Measurements from ENCODE around the gene BCO1.

DNA sequence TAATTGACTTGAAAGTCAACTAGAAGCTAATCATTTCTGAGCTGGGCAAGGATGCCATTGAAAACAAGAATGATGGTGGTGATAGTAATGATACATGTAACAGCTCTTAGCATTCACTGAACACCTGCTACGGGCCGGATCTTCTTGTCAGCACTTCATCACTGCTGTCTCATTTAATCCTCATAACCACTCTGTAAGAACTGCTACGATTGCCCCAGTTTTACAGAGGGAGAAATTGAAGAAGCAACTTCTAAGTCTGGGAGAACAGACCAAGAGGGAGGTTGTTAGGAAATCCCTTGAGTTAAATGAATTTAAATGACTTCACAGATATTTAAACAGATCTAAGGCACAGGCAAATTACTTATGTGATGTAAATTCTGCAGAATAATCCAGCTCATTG is 69.3 kb downstream of the BCO1 start:
- no peak for TF ChIP-seq GATA2 (IDR thresholded peaks at IDR 0.05; ENCODE audit: low read depth, low read length)
- TF ChIP-seq GATA3 (IDR thresholded peaks at IDR 0.05; ENCODE audit: low read depth, low read length): no peak

All from SH-SY5Y (cell line).